ENCODE data around the gene DPP4.

Gene DPP4

GRCh38 chr2:162079514-162079913 is 5.5 kb upstream of the DPP4 start:
- ChIA-PET POLR2A (no interaction called here), CTCF (no interaction called here)
- DNase-seq (ENCODE audit: low read depth, low spot score), result no peak
- no peak overlapping the region for H3K4me3 ChIP-seq (ENCODE audit: low read depth, low read length)
- TF ChIP-seq CTCF (IDR thresholded peaks at IDR 0.05; ENCODE audit: insufficient read depth, low read length, missing control alignments), result no peak

GRCh38 chr2:162075689-162076132 is 1.7 kb upstream of the DPP4 start:
- ChIA-PET POLR2A (no interaction called here), CTCF (no interaction called here)
- no peak for DNase-seq (ENCODE audit: low read depth, low spot score)
- no peak for TF ChIP-seq CTCF (IDR thresholded peaks at IDR 0.05; ENCODE audit: insufficient read depth, low read length, missing control alignments)
- no peak overlapping the region for H3K4me3 ChIP-seq (ENCODE audit: low read depth, low read length)

GRCh38 chr2:162074928-162075688 is 1.1 kb upstream of the DPP4 start:
- POLR2A ChIA-PET, result no interaction called here
- DNase-seq (ENCODE audit: low read depth, low spot score), result no peak
- no peak for TF ChIP-seq CTCF (IDR thresholded peaks at IDR 0.05; ENCODE audit: insufficient read depth, low read length, missing control alignments)
- CTCF ChIA-PET, result interaction anchor here (0.7 kb wide), 1 partner anchor 68 kb away, joined by 3 read pairs; no protein-coding TSS in a partner anchor
- H3K4me3 ChIP-seq (ENCODE audit: low read depth, low read length), result no peak overlapping the region

GRCh38 chr2:162074632-162074895 is 549 bp upstream of the DPP4 start:
- DNase-seq (ENCODE audit: low read depth, low spot score), result no peak
- CTCF ChIA-PET, result interaction anchor here (0.7 kb wide), 1 partner anchor 67 kb away, joined by 3 read pairs; no protein-coding TSS in a partner anchor
- POLR2A ChIA-PET, result no interaction called here
- H3K4me3 ChIP-seq (ENCODE audit: low read depth, low read length), result no peak overlapping the region
- no peak for TF ChIP-seq CTCF (IDR thresholded peaks at IDR 0.05; ENCODE audit: insufficient read depth, low read length, missing control alignments)

GRCh38 chr2:162072976-162073887 is 783 bp downstream of the DPP4 start:
- no peak for TF ChIP-seq CTCF (IDR thresholded peaks at IDR 0.05; ENCODE audit: insufficient read depth, low read length, missing control alignments)
- peak overlapping the region; percentile 56 for H3K4me3 ChIP-seq (ENCODE audit: low read depth, low read length)
- ChIA-PET CTCF (no interaction called here), POLR2A (no interaction called here)
- DNase-seq (ENCODE audit: low read depth, low spot score), result no peak

- ChIA-PET POLR2A (interaction anchor here (0.7 kb wide), 1 partner anchor 13 kb away, joined by 3 read pairs; no protein-coding TSS in a partner anchor), CTCF (no interaction called here)
- TF ChIP-seq CTCF (IDR thresholded peaks at IDR 0.05; ENCODE audit: insufficient read depth, low read length, missing control alignments), result no peak
- H3K4me3 ChIP-seq (ENCODE audit: low read depth, low read length), result no peak overlapping the region
- peak; percentile 45 for DNase-seq (ENCODE audit: low read depth, low spot score)
Measured at GRCh38 chr2:162072181-162072702, 1.8 kb downstream of the DPP4 start.
